ENCODE results near the gene PRSS57.

DNA sequence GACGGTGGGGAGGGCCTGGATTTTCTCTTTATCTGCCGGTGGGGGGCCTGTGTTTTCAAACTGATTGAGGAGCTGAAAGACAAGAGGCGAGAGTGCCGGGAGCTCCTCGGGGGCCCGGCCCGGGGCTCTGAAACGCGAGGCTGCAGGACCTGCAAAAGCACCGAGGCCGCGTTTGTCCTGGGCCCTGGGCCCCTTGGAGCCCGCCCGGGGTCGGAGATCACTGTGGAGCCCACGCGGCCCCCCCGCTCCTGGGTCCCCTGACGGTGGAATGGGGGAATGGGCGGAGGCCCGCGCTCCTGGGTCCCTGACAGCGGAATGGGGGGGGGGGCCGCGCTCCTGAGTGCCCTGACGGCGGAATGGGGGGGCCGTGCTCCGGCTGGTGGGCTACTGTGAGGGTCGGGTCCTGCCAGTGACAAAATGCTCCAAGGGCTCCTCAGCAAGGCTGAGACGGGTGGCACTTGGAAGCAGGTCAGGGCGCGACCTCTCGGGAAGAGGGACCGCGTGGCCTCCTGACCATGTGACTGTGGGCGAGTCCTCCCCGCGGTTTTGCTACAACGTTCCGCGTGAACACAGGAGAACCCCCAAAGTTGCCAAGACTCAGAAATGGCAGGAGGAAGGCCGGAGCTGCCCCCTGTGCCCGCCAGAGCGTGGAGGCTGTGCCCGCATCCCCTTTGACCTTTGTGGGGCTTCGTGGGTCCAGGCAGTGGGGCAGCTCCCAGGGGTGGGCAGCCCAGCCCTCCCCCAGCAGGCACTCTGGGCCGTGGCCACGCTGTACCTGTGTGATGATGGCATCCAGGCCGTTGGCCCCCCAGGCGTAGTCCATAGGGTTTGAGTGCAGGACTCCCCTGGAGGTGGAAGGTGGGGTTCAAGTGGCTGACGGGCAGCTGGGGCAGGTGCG lies 46.1 kb downstream of the PRSS57 start:
- TF ChIP-seq, protein P1, sequence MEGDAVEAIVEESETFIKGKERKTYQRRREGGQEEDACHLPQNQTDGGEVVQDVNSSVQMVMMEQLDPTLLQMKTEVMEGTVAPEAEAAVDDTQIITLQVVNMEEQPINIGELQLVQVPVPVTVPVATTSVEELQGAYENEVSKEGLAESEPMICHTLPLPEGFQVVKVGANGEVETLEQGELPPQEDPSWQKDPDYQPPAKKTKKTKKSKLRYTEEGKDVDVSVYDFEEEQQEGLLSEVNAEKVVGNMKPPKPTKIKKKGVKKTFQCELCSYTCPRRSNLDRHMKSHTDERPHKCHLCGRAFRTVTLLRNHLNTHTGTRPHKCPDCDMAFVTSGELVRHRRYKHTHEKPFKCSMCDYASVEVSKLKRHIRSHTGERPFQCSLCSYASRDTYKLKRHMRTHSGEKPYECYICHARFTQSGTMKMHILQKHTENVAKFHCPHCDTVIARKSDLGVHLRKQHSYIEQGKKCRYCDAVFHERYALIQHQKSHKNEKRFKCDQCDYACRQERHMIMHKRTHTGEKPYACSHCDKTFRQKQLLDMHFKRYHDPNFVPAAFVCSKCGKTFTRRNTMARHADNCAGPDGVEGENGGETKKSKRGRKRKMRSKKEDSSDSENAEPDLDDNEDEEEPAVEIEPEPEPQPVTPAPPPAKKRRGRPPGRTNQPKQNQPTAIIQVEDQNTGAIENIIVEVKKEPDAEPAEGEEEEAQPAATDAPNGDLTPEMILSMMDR (conservative IDR thresholded peaks at IDR 0.05 in 1 of 2, IDR thresholded peaks at IDR 0.05 in 1 of 2; ENCODE audit: extremely low read depth in 1 of 2, insufficient read depth in 1 of 2, low read depth in 1 of 2, low read length in 2 of 2) = no peak
- TF ChIP-seq EZH2 (IDR thresholded peaks at IDR 0.05; ENCODE audit: borderline replicate concordance, low read length) = no peak

Data from mammary epithelial cell (primary cell).